Stomach (tissue), 9 donors: Measurements from ENCODE around the gene THY1. TPM values are rescaled to one million over a fixed set of nuclear protein-coding genes. Genes with fewer than 3 reads are reported as not detected.

Source experiments
- DNase-seq, 2 donors: peaks; one replicate each; pipeline versions ENCODE4 v3.0.0 to v3.0.0-alpha.2; 2013 to 2019
- H3K27ac ChIP-seq, 5 donors: fragments of 200-600 bp in 4 of 5; sonication (generic) in 4 of 5; one replicate each; pipeline ENCODE4 v1.5.1; 2013 to 2019; ENCODE audit warnings: mild to moderate bottlenecking in 1 of 5, moderate library complexity in 1 of 5
- H3K27me3 ChIP-seq, 3 donors: fragments of 200-600 bp; sonication (generic); one replicate each; pipeline ENCODE4 v1.5.1; 2017 to 2019; ENCODE audit warnings: mixed run types in 1 of 3
- H3K36me3 ChIP-seq, 4 donors: fragments of 200-600 bp; sonication (generic); 1 replicate in 3 of 4; 2 replicates in 1 of 4; pipeline ENCODE4 v1.5.1; 2016 to 2019
- H3K4me1 ChIP-seq, 4 donors: fragments of 200-600 bp; sonication (generic); one replicate each; pipeline ENCODE4 v1.5.1; 2016 to 2019
- H3K4me3 ChIP-seq, 4 donors: fragments of 200-600 bp; sonication (generic) in 3 of 4; one replicate each; pipeline ENCODE4 v1.5.1; 2016 to 2019; ENCODE audit warnings: mild to moderate bottlenecking in 1 of 4
- H3K9me3 ChIP-seq, 4 donors: fragments of 200-600 bp; sonication (generic); one replicate each; pipeline ENCODE4 v1.5.1; 2016 to 2019
- CTCF ChIP-seq, 7 experiments: fragments of 450-650 bp in 4 of 7; fragments of 200-600 bp in 3 of 7; sonication (generic) in 3 of 7; IDR thresholded peaks; one replicate each; pipeline ENCODE4 v1.5.1; 2016 to 2019; ENCODE audit warnings: antibody characterized with exemption in 7 of 7, control low read depth in 2 of 7, mild to moderate bottlenecking in 1 of 7
- EP300 ChIP-seq: sonication (generic); formaldehyde crosslinking; IDR thresholded peaks from one replicate; pipeline ENCODE4 v1.6.1; 2017; ENCODE audit warnings: antibody characterized with exemption
- POLR2A ChIP-seq, 4 donors: fragments of 450-650 bp; IDR thresholded peaks; one replicate each; pipeline ENCODE4 v1.6.1; 2016; ENCODE audit warnings: antibody characterized with exemption in 4 of 4, control low read depth in 2 of 4, mild to moderate bottlenecking in 1 of 4, moderate library complexity in 1 of 4
- POLR2AphosphoS5 ChIP-seq, 3 donors: sonication (generic); formaldehyde crosslinking; IDR thresholded peaks; one replicate each; pipeline ENCODE4 v1.6.1; 2016; ENCODE audit warnings: antibody characterized with exemption in 3 of 3
- WGBS, 5 donors: extraction: QIAGEN DNeasy Blood & Tissue Kit in 3 of 5; methylation state at CpG; one replicate each; pipeline versions ENCODE4 v1.1.5 to v1.1.7; 2013 to 2018; 5-methylcytosine and 5-hydroxymethylcytosine counted together
- intact Hi-C: fragments of 100-400 bp; cut with DNase I; formaldehyde crosslinking; loops from one replicate; pipeline ENCODE4 v1.15.1; 2023; ENCODE audit warnings: low total_unique reads
- polyA plus RNA-seq, 3 donors: library from polyadenylated mRNA; stranded (reverse); fragments of 200-250 nt; gene quantifications; one replicate each; pipeline ENCODE4 v1.2.3, GENCODE V29; 2013
- total RNA-seq, 5 donors: library from RNA; depleted of rRNA; stranded (reverse); fragments of >200 nt; gene quantifications; one replicate each; pipeline versions ENCODE4 v1.1.0 to v1.2.3, GENCODE V29; 2014 to 2016
- donor health status: healthy with polysubstance abuse.
- donor health status: Bipolar disorder and iron deficiency.
- donor health status: healthy.

Gene THY1
- total and polyA plus RNA-seq, 8 donors, result 1.2 to 13.7 (median 7.9) TPM

- H3K27ac ChIP-seq, result no peak overlapping the region
- H3K4me1 ChIP-seq, result peaks cover 16 to 32% (median 21%) of the 10 kb centered on the region in 4 donors
- H3K4me3 ChIP-seq, result no peak overlapping the region
- H3K9me3 ChIP-seq, result no peaks in the 10 kb centered on the region
- H3K27me3 ChIP-seq, result peaks cover 0 to 65% (median 37%) of the 10 kb centered on the region in 3 donors
- TF ChIP-seq CTCF (IDR thresholded peaks at IDR 0.05) (no peak), EP300 (no peak), POLR2A (IDR thresholded peaks at IDR 0.05) (no peak), POLR2AphosphoS5 (IDR thresholded peaks at IDR 0.05) (no peak)
- 78 to 90% (median 83%) methylated on average over 8 of the region's 8 CpGs for WGBS, 5 donors
- intact Hi-C loops, result no loop called here
- no peak for DNase-seq
- peaks cover 0 to 9% (median 0%) of the 10 kb centered on the region in 4 donors for H3K36me3 ChIP-seq
These were observed 2.3 kb downstream of the THY1 start for GRCh38 chr11:119420631-119421030.

- Histone ChIP-seq H3K27ac (no peak overlapping the region), H3K4me1 (peaks cover 16 to 32% (median 21%) of the 10 kb centered on the region in 4 donors), H3K27me3 (peaks cover 0 to 65% (median 37%) of the 10 kb centered on the region in 3 donors), H3K9me3 (no peaks in the 10 kb centered on the region), H3K4me3 (no peak overlapping the region), H3K36me3 (peaks cover 0 to 9% (median 0%) of the 10 kb centered on the region in 4 donors)
- no peak for DNase-seq
- WGBS, 5 donors, result 75 to 83% (median 76%) methylated on average over 12 to 18 of the region's 18 CpGs
- intact Hi-C loops, result no loop called here
- no peak for TF ChIP-seq POLR2A (IDR thresholded peaks at IDR 0.05)
- TF ChIP-seq CTCF (IDR thresholded peaks at IDR 0.05), result no peak
- no peak for TF ChIP-seq POLR2AphosphoS5 (IDR thresholded peaks at IDR 0.05)
- TF ChIP-seq EP300, result no peak
These were observed 3.0 kb downstream of the THY1 start for GRCh38 chr11:119419834-119420492.

- intact Hi-C loops, result no loop called here
- H3K36me3 ChIP-seq, result peaks cover 0 to 9% (median 0%) of the 10 kb centered on the region in 4 donors
- TF ChIP-seq EP300 (no peak), CTCF (IDR thresholded peaks at IDR 0.05) (no peak), POLR2AphosphoS5 (IDR thresholded peaks at IDR 0.05) (no peak), POLR2A (IDR thresholded peaks at IDR 0.05) (no peak)
- H3K9me3 ChIP-seq, result no peaks in the 10 kb centered on the region
- H3K27ac ChIP-seq, result no peak overlapping the region
- DNase-seq, result no peak
- H3K4me1 ChIP-seq, result peaks cover 16 to 32% (median 21%) of the 10 kb centered on the region in 4 donors
- no peak overlapping the region for H3K4me3 ChIP-seq
- H3K27me3 ChIP-seq, result peaks cover 0 to 62% (median 37%) of the 10 kb centered on the region in 3 donors
- WGBS, 5 donors, result 72 to 88% (median 82%) methylated on average over 5 of the region's 5 CpGs
These were observed 3.7 kb downstream of the THY1 start for GRCh38 chr11:119419246-119419645.

- TF ChIP-seq POLR2AphosphoS5 (IDR thresholded peaks at IDR 0.05), result no peak
- TF ChIP-seq CTCF (IDR thresholded peaks at IDR 0.05), result no peak
- TF ChIP-seq POLR2A (IDR thresholded peaks at IDR 0.05), result no peak
- no peak for TF ChIP-seq EP300
- Histone ChIP-seq H3K4me3 (no peak overlapping the region), H3K27ac (no peak overlapping the region), H3K36me3 (peaks cover 0 to 9% (median 0%) of the 10 kb centered on the region in 4 donors), H3K27me3 (peaks cover 0 to 57% (median 35%) of the 10 kb centered on the region in 3 donors), H3K9me3 (no peaks in the 10 kb centered on the region), H3K4me1 (peaks cover 16 to 32% (median 20%) of the 10 kb centered on the region in 4 donors)
- no peak for DNase-seq
- intact Hi-C loops, result no loop called here
- WGBS, 5 donors, result 78 to 94% (median 90%) methylated on average over 4 of the region's 4 CpGs
These were observed 4.2 kb downstream of the THY1 start for GRCh38 chr11:119418759-119419158.
